K562 (cell line): ENCODE measurements around the gene LUC7L. TPM values are rescaled to one million over a fixed set of nuclear protein-coding genes. Genes with fewer than 3 reads are reported as not detected.

Experiments used
- BCLAF1 ChIP-seq, 2 experiments: fragments of 450-650 bp in 1 of 2; IDR thresholded peaks; 2 replicates each; pipeline ENCODE4 v1.6.1; 2011 to 2017; ENCODE audit warnings: low read depth in 2 of 2, antibody characterized with exemption in 1 of 2, borderline replicate concordance in 1 of 2, low read length in 1 of 2, mild to moderate bottlenecking in 1 of 2, mixed read lengths in 1 of 2; ENCODE audit not compliant: control insufficient read depth in 1 of 2
- ELF4 ChIP-seq: fragments of 450-650 bp; formaldehyde crosslinking; IDR thresholded peaks from 2 replicates; pipeline ENCODE4 v1.4.0; 2022; ENCODE audit warnings: missing genetic modification characterization
- HIVEP1 ChIP-seq: fragments of 250-450 bp; sonication (Bioruptor Pico); IDR thresholded peaks from 2 replicates; pipeline ENCODE4 v1.4.0; 2020; ENCODE audit warnings: mild to moderate bottlenecking
- MTF1 ChIP-seq: fragments of 250-450 bp; sonication (Bioruptor Pico); IDR thresholded peaks from 2 replicates; pipeline ENCODE4 v1.9.0; 2021; ENCODE audit warnings: moderate library complexity, mild to moderate bottlenecking, inconsistent platforms, borderline replicate concordance
- NFE2 ChIP-seq: IDR thresholded peaks from 2 replicates; pipeline ENCODE4 v1.6.1; 2014; ENCODE audit warnings: antibody characterized with exemption, low read depth
- NFRKB ChIP-seq: fragments of 450-650 bp; IDR thresholded peaks from 2 replicates; pipeline ENCODE4 v1.6.1; 2016; ENCODE audit warnings: low read depth
- POU5F1 ChIP-seq: fragments of 150-350 bp; IDR thresholded peaks from 2 replicates; pipeline ENCODE4 v1.6.1; 2014; ENCODE audit warnings: borderline replicate concordance, low read length, low read depth, mild to moderate bottlenecking; ENCODE audit not compliant: partially characterized antibody
- TCFL5 ChIP-seq: fragments of 250-450 bp; sonication (Bioruptor Pico); conservative IDR thresholded peaks from 2 replicates; pipeline ENCODE4 v1.6.1; 2021; ENCODE audit warnings: mild to moderate bottlenecking, moderate library complexity, matching md5 sums
- ZBTB40 ChIP-seq, 2 experiments: fragments of 450-650 bp in 1 of 2; sonication (generic) in 1 of 2; formaldehyde crosslinking in 1 of 2; IDR thresholded peaks; 2 replicates each; pipeline versions ENCODE4 v1.7.1 to v1.9.0; 2016 to 2022; ENCODE audit warnings: inconsistent platforms in 1 of 2, mild to moderate bottlenecking in 1 of 2, missing genetic modification reagents in 1 of 2
- ZEB2 ChIP-seq: fragments of 450-650 bp; IDR thresholded peaks from 2 replicates; pipeline ENCODE4 v1.6.1; 2016
- ZNF41 ChIP-seq: fragments of 250-450 bp; sonication (Bioruptor Pico); conservative IDR thresholded peaks from 2 replicates; pipeline ENCODE4 v1.4.0; 2020; ENCODE audit warnings: mild to moderate bottlenecking
- ZNF668 ChIP-seq: fragments of 250-450 bp; sonication (Bioruptor Pico); IDR thresholded peaks from 2 replicates; pipeline ENCODE4 v1.8.0; 2022; ENCODE audit warnings: mild to moderate bottlenecking, inconsistent platforms
- polyA plus RNA-seq, 8 experiments: library from polyadenylated mRNA; depleted of rRNA in 4 of 8; stranded (reverse) in 5 of 8; unstranded in 3 of 8; fragments of >200 nt; fragmentation: Nextera tagmentation in 2 of 8; fragmentation: Illumina TruSeq in 1 of 8; extraction: Ambion mirVana in 2 of 8; extraction: Trizol in 1 of 8; gene quantifications; 2 replicates each; pipeline versions ENCODE4 v1.2.1 to v1.2.3, GENCODE V29; 2011 to 2014; ENCODE audit warnings: inconsistent platforms in 1 of 8, missing spikeins in 1 of 8
- total RNA-seq, 7 experiments: library from RNA; depleted of rRNA in 6 of 7; stranded (reverse); fragments of >200 nt in 6 of 7; fragmentation: Illumina TruSeq in 2 of 7; extraction: Trizol in 2 of 7; gene quantifications; 2 replicates each; pipeline versions ENCODE4 v1.2.1 to v1.2.3, GENCODE V29; 2011 to 2021; ENCODE audit warnings: low replicate concordance in 1 of 7
- TF ChIP-seq, protein P1 (sequence below): sonication (generic); formaldehyde crosslinking; IDR thresholded peaks from 2 replicates; pipeline ENCODE4 v1.4.0; 2020; ENCODE audit warnings: mild to moderate bottlenecking, missing genetic modification reagents

Gene LUC7L
- total and polyA plus RNA-seq, 9 of the 15 experiments (the other 6 are each of a cell fraction or from before 2014, with no cell fraction given) = 1.7 to 93.3 (median 59.5) TPM

GRCh38 chr16:143047-143446, 86.2 kb downstream of the LUC7L start (continued):
- TF ChIP-seq ZNF668 (CRISPR knock-in tag) (0 out of 2 replicates have a peak, but pooled peaks have one; percentile 26), HIVEP1 (CRISPR knock-in tag) (0 out of 2 replicates have a peak, but pooled peaks have one; percentile 23), ELF4 (CRISPR knock-in tag) (no peak), ZEB2 (peak; percentile 81; the same call in 1 of the 2 replicates), TCFL5 (CRISPR knock-in tag) (no peak), NFE2 (peak; percentile 31; the same call in 1 of the 2 replicates), ZNF41 (CRISPR knock-in tag) (no peak), NFRKB (peak; percentile 2; the same call in 1 of the 2 replicates), POU5F1 (no peak), ZBTB40 (IDR thresholded peaks at IDR 0.05) (no peak), ZBTB40 (CRISPR knock-in tag; IDR thresholded peaks at IDR 0.05) (no peak), BCLAF1 (IDR thresholded peaks at IDR 0.05; ENCODE audit: borderline replicate concordance in 1 of 2, control insufficient read depth in 1 of 2, low read depth in 2 of 2, low read length in 1 of 2) (no peak), MTF1 (CRISPR knock-in tag) (no peak)
- TF ChIP-seq, protein P1, sequence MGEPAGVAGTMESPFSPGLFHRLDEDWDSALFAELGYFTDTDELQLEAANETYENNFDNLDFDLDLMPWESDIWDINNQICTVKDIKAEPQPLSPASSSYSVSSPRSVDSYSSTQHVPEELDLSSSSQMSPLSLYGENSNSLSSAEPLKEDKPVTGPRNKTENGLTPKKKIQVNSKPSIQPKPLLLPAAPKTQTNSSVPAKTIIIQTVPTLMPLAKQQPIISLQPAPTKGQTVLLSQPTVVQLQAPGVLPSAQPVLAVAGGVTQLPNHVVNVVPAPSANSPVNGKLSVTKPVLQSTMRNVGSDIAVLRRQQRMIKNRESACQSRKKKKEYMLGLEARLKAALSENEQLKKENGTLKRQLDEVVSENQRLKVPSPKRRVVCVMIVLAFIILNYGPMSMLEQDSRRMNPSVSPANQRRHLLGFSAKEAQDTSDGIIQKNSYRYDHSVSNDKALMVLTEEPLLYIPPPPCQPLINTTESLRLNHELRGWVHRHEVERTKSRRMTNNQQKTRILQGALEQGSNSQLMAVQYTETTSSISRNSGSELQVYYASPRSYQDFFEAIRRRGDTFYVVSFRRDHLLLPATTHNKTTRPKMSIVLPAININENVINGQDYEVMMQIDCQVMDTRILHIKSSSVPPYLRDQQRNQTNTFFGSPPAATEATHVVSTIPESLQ (CRISPR knock-in tag) = no peak
